ENCODE data around the gene PPP1R14D.

- TF ChIP-seq CTCF (IDR thresholded peaks at IDR 0.05 in 4 of 5, conservative IDR thresholded peaks at IDR 0.05 in 1 of 5) (no peak), POLR2A (IDR thresholded peaks at IDR 0.05) (no peak)
Measured at GRCh38 chr15:40836020-40836419, 7.5 kb upstream of the PPP1R14D start.

Measured in gastrocnemius medialis (tissue), 4 donors.